ENCODE data around the gene POC1B.

POC1B gene

DNA sequence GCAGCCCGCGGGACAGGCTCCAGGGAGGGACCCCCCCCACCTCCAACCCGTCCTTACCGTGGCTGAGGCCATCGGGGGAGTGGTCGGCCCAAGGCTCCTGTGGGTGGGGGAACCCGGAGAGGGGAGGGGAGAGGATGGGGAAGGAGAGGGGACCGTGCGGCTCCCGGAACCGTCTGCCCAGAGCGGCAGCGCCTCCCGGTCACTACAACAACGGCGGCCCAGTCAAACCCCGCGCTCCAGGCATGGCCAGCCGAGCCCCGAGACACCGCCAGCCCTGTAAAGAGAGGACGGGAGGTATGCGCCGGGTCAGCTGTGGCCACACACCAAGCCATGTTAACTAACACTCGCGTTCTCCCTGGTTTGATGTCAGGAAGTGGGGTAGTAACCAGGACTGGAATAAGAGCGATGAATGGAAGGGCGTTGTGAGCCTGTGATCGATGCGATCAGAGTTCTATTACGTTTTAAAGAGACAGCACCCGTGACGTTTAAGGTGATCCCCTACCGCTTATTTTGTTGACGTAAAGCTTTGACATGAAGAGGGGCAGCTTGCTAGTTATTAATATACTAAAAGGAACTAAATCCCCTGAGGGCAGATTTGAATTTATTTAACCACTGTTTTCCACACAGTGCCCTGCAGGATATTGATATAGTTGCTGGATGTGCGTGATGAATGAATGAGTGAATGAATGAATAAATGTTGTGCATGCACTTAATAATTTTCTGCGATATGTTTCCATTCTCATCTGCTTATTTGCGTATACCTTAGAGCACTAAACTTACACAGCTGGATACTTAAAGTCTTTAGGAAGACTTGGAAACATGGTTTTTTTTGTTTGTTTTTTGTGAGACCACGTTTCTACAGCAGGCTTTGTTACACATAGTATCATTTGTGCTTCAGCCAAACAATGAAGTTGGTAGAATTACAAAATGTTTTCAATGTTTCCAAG, at the start of gene POC1B:
POC1B (minus strand) TSS at position 224 of the 947 bp plus-strand sequence; CDS start at position 72, 152 bp downstream.
- DNase-seq = peak; percentile 84

DNA sequence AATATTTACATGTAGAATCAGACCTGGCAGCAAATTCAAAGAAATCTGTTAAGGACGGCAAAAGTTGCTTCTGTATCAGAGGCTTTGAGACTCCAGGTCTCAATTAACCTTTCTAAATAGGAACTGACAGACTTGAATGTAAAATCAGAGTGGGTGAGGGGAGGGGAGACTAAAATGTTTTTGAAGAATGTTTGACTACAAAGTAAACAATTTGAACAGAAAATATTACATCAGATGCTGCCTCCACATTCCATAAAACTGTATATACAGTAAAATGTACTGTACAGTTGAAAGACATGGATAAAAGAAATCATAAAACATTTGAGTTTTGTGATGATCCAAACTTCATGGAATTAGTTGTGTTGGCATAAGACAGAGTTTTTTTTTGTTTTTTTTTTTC, 49.5 kb upstream of the POC1B start:
- no peak for DNase-seq

DNA sequence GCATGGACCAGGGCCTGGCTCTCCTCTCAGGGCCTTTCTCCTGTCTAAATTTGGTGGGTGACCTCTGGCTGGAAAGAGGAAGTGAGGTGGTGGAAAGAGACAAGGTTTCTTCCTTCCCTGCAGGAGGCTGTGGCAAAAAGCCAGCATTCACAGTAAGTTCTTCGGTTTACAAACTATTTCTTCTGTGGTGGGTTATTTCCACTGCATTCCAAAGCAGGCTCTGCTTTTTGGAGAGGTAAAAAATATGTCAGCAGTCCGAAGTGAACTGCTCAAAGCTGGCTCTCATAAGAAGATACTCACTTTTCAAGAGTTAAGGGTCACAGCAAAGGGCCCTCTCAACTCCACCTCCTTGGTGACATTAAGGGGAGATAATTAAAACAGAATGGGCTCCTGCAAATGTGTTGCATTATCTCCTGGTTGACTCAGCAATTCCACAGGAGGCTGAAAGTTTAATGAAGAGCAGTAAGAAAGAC, 48.9 kb upstream of the POC1B start:
- no peak for DNase-seq

DNA sequence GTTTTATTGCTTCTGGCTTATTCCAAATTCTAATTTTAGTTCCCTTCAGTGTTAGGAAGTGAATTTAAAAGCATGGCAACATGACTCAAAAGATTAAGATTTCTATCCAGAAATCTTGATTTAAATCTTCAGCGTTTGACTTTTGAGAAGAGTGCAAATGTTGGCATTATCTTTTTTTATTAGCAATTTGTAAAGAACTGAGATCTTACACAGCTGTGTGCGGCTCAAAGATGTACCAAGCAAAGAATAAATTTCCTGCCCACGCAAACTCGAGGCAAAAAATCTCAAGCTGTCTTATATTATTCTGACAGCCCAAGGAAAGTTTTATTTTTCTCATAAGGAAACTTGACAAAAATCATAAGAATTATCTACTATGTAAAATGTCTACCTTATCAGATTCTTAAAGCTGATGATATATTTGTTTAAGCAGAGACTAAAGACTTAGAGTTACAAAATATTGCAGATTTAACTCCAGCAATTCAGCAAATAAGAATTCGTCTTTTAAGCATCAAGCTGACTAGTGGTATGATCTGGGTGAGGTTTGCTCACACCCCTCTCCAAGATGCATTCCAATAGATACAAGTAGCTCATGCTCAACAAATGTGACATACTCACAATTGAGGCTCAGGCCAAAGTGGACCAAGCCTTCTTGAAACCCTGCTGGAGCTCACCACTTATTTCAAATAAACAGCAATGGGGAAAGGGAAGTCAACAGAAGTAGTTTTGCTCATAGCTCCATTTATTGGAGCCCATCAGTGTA, 47.4 kb upstream of the POC1B start:
- DNase-seq = no peak

DNA sequence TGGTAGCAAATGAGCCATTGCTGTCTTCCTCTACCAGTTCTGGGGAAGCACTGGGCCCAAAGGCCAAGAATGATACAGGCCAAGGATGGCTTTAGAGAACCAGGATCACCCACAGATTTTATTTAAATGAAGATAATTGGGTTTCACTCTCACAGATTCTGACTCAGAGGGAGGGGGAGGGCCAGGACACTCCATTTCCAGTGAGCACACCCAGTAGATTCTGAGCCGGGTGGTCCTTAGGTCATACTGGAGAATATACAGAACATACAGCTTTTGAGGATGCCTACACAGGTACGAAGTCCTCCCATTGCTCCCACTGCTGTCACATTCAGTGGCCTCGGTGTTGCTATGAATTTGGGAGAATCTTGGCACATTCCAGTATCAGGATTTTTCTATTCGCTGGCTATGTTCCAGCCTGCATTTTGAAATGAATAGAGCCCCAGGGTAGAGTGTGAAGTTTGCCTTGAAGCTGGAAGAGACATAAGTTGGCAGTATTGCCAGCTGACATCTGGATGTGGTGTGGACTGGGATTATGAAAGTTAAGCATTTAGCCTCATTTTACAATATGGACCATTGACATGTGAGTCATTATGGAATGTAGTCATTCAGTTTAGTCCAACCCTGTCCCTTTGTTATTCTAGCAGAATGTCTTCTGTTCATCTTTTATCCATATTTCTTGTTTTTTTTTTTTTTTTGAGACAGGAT, 45.8 kb upstream of the POC1B start:
- no peak for DNase-seq

DNA sequence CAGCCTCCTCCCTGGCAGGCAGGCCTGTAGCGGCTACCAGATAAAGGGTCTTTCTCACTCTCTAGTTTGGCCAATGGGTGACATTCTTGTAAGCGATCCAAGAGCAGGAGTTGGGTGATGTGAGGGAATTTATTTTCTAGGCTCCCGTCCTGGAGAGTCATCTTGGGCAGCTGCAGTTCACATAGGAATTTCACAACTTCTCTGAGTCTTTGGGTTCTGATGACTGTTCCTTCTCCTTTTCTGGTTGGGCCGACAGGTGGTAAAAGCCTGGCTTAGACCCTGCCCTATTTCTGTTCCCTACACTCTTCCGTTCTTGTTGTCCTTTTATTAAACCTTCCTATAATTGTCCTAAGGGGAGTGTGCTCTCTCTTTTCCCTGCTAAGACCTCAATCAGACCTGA, 42.6 kb upstream of the POC1B start:
- DNase-seq = no peak

DNA sequence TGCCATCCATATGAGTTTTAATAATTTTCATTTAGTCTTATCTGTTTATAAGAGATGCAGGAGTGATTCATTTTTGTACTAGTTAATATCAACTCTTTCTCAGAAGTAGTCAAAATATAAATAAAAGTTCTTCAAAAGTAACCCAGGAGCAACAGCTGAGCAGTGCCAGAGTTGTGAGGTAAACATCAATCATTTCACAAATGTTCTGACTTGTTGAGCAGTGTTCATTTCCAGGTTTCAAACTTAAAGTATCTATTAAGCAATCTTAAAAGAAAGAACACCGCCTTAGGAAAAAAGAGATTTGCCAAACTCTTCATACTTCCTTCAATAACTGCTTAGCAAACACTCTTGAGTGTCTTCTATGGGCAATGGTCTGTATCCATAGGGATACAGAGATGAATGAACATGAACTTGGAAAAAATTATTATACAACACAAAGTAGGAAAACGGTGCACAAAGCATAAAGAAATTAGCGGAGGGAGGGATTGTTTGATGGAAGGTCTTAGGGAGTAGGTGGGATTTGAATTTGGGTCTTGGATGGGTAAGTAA, 41.9 kb upstream of the POC1B start:
- DNase-seq = no peak

DNA sequence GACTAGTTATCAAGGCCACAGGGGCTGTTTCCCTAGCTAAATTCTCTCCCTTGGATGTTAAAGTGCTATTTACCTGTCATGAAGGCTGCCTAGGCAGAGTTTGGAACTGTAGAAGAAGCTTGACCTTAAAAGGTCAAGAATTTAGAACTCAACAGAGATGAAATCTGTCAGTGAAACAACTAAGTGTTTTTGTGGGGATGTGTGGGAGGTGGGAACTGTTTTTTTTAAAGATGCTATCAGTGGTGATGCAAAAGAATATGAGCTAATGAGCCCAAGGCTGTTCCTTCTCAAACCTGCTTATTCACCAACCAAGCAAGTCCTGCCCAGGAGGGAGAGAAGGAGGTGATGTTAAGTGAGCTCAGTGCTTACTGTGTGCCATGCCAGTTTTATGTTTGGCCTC, 40.8 kb upstream of the POC1B start:
- DNase-seq = no peak

DNA sequence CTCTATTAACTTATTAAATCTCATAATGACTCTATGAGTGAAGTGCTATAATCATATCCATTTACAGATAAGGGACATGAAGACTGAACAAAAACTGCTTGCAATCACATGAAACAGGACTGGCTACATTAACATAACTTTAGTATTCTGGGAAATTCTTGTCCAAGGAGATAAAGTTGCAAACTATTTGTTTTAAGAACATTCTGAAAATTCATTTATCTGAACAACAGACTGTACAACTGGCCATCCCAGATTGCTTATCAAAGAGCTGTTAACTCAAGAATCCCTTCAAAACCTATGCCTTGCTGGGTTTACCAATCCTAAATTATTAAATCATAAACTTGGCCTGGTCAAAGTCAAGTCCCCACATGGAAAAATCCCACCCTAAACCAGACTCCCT, 39.2 kb upstream of the POC1B start:
- no peak for DNase-seq

DNA sequence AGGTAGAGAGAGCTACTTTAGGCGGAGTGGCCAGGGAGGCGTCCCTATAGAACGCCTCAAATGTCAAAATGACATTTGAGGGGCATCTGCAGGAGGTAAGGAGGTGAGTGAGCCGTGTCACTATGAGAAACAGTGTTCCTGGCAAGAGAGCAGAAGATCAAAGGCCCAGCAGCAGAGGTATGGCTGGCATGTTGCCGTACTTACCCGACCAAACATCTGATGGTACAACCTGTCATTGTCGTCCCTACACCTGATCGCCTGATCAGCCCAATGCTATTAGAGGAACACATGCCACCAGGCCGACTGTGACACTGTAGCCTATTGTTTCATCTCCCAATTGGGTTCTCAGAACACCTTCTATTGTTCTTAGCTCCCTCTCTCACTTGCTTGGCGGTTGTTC, 33.9 kb upstream of the POC1B start:
- no peak for DNase-seq

DNA sequence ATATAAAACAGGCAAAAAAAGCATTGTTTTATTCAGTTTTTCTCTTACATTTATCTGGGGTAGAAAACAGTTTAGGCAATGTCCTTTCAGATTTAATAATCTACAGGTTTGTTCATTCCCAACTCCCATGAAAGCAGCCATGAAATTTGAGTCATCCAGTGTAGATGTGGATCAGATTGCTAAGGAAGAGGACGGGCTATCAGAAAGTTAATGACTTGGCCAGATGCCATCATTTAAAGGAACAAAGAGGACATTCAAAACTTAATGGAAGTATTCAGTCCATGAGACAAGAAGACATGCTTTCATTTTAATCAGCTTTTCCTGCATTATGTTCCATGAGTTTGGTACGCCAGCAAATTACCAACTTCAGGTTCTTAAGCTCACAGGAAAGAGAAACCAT, 31.1 kb upstream of the POC1B start:
- no peak for DNase-seq

DNA sequence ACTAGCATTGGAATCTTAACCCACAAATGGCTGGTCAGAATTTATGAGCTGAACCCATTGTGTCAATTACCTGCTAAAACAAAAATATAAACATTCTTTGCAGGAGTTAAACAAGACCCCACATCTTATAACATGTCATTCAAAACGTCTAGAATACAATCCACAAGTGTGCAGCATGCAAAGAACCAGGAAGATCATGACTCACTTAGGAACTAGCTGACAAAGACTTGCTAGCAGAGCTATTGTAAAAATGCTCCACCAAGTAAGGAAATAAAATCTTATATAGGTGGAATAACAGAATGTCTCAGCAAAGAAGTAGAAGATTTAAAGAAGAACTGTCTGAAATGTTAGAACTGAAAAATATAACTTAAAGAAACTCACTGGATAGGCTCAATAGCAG, 26.5 kb upstream of the POC1B start:
- DNase-seq = no peak

DNA sequence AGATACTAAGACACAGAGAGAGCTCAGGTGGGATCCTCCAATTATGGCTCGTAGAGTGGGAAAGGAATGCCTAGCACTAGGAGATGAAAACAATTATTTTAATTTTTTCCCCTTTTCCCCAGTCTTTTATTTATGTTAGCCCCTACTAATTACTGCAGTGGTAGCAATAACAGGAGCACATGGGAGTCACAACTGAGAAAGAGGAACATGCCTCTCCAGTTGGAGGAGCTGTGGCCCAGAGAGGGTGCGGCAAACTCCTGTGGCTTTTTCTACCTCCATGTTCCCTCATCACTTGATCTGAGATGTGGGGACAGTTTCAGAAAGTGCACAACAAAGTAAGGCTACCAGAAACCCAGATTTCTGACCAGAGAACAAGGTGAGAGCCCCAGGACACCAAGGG, 25.9 kb upstream of the POC1B start:
- DNase-seq = no peak

DNA sequence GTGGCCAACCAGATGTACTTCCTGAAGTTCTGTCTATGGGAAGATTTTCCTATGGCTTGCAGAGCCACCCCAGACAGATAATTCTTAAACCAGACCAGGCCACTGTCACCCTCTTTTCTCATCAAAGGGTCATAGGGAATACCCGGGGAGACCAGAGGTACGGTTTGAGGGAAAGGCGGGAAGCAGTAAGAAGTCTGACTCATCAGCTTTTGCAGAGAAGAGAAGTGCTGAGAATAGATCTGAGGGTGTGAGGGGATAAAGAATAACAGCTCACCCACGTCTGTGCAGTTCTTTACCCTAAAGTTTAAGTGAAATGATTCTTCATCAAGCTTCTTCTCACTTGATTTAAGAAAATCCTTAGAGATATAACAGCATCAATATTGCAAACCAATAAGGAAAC, 21.3 kb upstream of the POC1B start:
- DNase-seq = no peak

DNA sequence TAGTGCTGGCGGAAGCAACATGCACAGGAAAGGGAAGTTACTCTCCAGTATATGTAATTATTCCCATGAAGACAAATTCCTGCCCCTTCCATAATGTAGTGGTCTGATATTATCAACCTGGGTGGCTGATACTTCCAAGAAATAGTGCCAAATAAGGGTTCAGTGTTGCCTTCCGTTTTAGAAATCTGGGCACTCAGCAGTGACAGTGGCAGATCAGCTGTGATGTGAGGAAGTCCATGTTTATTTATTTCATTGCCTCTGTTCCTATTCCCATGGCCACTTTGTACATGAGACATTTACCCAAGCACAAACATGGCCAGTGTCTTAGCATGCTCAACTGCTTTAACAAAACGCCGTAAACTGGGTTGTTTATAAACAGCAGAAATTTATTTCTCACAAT, 20.3 kb upstream of the POC1B start:
- DNase-seq = no peak

DNA sequence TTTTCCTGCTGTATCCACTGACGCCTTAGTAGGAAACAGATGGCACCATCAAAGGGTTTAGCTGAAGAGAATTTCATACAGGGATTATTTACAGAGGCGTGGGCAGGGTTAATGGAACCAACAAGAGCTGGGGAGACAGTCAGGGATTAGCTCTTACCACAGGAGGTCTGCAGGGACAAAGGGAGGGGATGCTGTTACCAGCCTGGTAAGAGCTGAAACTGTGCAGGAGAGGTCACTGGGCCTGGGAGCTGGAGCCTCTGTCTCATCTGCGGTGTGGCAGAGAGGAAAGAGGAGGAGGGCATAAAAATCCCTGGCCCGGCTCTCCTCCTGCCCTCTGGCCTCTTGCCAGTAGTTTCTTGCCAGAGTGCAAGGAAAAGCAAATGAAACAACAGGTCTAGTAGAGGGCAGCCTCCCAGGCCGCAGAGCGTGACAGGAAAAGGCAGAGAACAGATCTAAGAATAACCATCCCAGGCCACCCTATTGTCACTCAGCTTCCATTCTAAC, 18.9 kb upstream of the POC1B start:
- DNase-seq = peak; percentile 97

DNA sequence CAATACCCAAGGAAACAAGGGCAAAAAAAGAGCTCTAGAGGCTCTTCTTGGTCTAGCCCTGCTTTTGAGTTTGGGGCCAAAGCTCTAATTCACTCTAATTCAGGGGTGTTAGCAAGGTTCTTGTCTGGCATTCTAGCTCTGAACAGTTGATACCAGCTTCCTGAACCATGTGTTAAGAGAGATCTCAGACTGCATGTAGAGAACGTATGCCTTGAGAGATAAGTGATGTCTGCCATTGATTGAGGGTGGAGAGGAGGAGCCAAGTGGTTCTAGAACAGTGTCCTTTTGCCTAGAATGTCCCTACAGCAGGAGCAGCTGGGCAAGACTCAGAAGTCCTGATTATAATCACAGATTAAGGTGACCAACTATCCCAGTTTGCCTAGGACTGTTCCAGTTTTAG, 18.2 kb upstream of the POC1B start:
- peak; percentile 38 for DNase-seq

DNA sequence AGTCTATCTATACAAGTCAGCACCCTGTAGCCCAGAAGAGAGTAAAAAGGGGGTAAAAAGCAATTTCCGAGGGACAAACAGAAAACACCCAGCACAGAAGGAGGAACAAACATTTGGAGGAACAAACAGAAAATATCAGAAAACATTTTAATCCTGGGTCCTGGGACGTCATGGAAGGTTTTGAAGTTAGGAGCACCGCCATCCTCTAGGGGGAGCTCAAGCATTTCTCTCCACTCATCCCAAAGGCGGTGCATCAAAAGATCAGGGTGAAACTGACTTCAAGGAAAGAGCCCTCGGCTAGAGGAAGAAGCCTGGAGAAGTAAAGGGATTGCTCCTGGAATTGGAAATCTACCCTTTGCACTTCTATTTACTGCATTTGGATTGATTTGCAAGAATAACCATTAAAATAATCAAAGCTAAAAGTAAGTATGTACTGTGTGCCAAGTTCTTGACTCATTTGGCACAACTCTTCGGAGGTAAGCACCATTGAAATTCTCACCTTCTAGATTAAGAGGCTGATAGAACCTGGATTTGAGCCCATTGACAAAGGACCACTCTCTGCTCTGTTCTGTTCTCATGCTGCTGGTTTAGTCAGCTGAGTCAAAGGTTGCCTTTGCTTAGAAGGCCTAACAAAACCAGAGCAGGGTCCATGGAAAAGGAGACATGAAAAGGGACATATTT, 17.2 kb upstream of the POC1B start:
- DNase-seq = peak; percentile 22

DNA sequence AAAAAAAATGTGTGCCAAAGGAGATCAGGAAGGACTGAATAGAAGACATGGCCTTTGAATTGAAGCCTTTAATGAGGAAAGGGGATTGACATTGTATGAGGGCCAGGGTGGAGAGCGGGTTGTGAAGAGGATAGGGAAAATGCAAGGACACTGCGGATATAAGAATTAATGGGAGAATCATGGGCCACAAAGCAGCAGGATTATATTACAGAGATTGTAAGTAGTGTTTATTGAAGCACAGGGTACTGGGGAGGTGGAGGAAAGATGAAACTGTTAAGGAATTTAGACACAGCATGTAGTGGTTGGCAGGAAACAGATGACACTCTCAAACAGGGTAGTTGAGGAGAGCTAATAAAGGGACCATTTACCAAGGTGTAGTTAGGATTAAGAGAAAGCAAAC, 16.4 kb upstream of the POC1B start:
- no peak for DNase-seq

DNA sequence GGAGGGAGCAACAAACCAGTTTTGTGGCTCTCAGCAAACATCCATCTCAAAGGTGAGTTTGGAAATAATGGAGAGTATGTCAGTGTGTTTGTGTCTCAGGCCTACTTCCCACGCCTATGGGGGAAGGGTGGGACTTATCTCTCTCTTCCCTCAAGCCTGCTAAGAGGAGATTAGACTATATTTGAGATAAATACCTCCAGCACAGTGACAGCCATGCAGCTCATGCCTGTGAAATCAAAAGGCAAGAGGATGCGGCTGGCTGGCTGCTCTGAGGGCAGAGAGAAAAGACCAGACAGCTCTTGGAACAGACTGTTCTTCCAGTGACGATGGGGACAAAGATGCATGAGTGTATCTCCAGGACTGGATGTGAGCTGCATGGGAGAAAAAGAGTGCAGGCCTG, 14.7 kb upstream of the POC1B start:
- no peak for DNase-seq

DNA sequence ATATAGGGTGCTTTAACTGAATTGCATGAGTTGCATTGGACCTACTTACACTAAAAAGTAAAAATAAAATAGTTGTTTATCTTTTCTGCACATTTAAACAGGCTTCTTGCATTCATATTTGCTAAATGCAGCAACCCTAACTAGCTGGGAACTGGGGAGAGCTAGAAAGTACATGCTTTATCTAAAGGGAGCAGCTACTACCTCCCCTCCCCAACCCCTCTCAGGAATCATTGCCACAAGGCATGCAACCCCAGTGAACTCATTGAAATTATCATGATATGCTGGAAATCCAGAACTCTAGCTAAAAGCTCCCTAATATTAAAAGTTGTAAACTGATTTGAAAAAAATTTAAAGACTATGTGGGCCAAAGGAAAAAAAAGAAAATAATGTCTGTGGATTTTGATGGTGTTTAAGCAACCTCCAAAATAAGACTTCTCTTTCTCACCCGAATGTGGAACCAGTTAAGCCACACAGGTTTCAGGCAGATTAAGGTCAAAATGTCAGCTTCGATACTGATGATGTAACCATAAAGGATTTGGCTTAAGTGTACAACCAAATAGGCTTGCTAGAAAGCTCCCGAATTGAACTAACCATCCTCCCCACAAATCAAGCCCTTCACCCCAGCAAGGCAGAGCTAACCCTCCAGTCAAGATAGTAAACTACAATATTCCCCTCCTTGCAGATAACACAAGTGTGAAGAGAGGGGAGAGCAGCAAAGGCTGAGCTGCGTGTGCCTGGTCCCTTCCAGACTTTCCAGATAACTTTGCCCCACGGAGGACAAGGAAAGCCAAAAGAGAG, 13.8 kb upstream of the POC1B start:
- DNase-seq = no peak
